H1 (cell line): ENCODE data around the gene CFAP58. TPM values are rescaled to one million over a fixed set of nuclear protein-coding genes. Genes with fewer than 3 reads are reported as not detected.
A peak's percentile ranks its signal among the peaks of the same experiment; 100 is the strongest.

Experiments used
- CTCF ChIA-PET: fragments of 300-600 bp; sonication (Branson Sonifier 250); formaldehyde crosslinking; loops from one replicate; lab custom pipeline; 2021; ENCODE audit not compliant: partially characterized antibody; lab: Charles Lee
- POLR2A ChIA-PET: fragments of 300-600 bp; sonication (Branson Sonifier 250); formaldehyde crosslinking; loops from one replicate; lab custom pipeline; 2021; ENCODE audit warnings: inconsistent platforms; ENCODE audit not compliant: partially characterized antibody; lab: Charles Lee
- DNase-seq, 2 experiments: peaks; one replicate each; pipeline versions ENCODE4 v3.0.0 to v3.0.0-alpha.2; 2010 to 2022; ENCODE audit warnings: low spot score in 2 of 2, low read depth in 1 of 2, mixed read lengths in 1 of 2
- FAIRE-seq: peaks from 2 replicates; lab custom pipeline; 2011; peaks lifted over from hg19 to GRCh38; lab: Jason Lieb, UNC
- H2AFZ ChIP-seq: 2 replicates; pipeline ENCODE4 v1.8.1; 2012; ENCODE audit warnings: low read length, inconsistent platforms
- H2AK5ac ChIP-seq: 2 replicates; pipeline ENCODE4 v1.6.1; 2013; ENCODE audit warnings: low read depth, low read length
- H2BK120ac ChIP-seq: replicated peaks from 2 replicates; pipeline ENCODE3; 2013; ENCODE audit warnings: low read depth, low read length, inconsistent platforms
- H2BK12ac ChIP-seq: 2 replicates; pipeline ENCODE4 v1.6.1; 2013; ENCODE audit warnings: low read depth, low read length
- H2BK15ac ChIP-seq: 2 replicates; pipeline ENCODE4 v1.6.1; 2013; ENCODE audit warnings: low read length
- H2BK20ac ChIP-seq: 2 replicates; pipeline ENCODE4 v1.6.1; 2013; ENCODE audit warnings: low read length
- H2BK5ac ChIP-seq: 2 replicates; pipeline ENCODE4 v1.6.1; 2013; ENCODE audit warnings: low read depth, low read length
- H3K14ac ChIP-seq: 2 replicates; pipeline ENCODE4 v1.6.1; 2013; ENCODE audit warnings: inconsistent platforms; ENCODE audit not compliant: insufficient read length
- H3K18ac ChIP-seq: 2 replicates; pipeline ENCODE4 v1.6.1; 2013; ENCODE audit warnings: low read length; ENCODE audit errors: extremely low read depth
- H3K23ac ChIP-seq: 2 replicates; pipeline ENCODE4 v1.6.1; 2013; ENCODE audit warnings: inconsistent platforms; ENCODE audit not compliant: insufficient read length
- H3K23me2 ChIP-seq: 2 replicates; pipeline ENCODE4 v1.6.1; 2013; ENCODE audit warnings: low read depth, low read length
- H3K27ac ChIP-seq: 2 replicates; pipeline ENCODE4 v1.6.1; 2011; ENCODE audit warnings: low read depth, low read length, inconsistent platforms
- H3K27me3 ChIP-seq, 4 experiments: replicated peaks in 1 of 4; 1 replicate in 1 of 4; 2 replicates in 3 of 4; pipeline versions ENCODE4 v1.6.1 to v1.8.1; 2011 to 2013; ENCODE audit warnings: low read length in 3 of 4, mild to moderate bottlenecking in 3 of 4, inconsistent platforms in 2 of 4, mixed read lengths in 2 of 4, moderate library complexity in 1 of 4; ENCODE audit not compliant: control insufficient read depth in 3 of 4, insufficient read depth in 3 of 4; ENCODE audit errors: extremely low read depth in 1 of 4
- H3K36me3 ChIP-seq, 4 experiments: 2 replicates each; pipeline versions ENCODE4 v1.6.1 to v1.8.1; 2011 to 2013; ENCODE audit warnings: mild to moderate bottlenecking in 4 of 4, low read length in 3 of 4, moderate library complexity in 2 of 4, control low read depth in 1 of 4, inconsistent platforms in 1 of 4; ENCODE audit not compliant: insufficient read depth in 4 of 4, control insufficient read depth in 2 of 4
- H3K4ac ChIP-seq: replicated peaks from 2 replicates; pipeline ENCODE3; 2013; ENCODE audit warnings: low read length, low read depth, mixed read lengths, inconsistent platforms; ENCODE audit not compliant: insufficient read length
- H3K4me1 ChIP-seq, 4 experiments: replicated peaks in 1 of 4; 1 replicate in 1 of 4; 2 replicates in 3 of 4; pipeline versions ENCODE4 v1.6.1 to v1.8.1; 2011 to 2013; ENCODE audit warnings: low read length in 3 of 4, inconsistent platforms in 2 of 4, mixed read lengths in 1 of 4; ENCODE audit not compliant: insufficient read depth in 4 of 4, control insufficient read depth in 3 of 4
- H3K4me2 ChIP-seq, 2 experiments: 2 replicates each; pipeline versions ENCODE4 v1.6.1 to v1.8.1; 2011 to 2013; ENCODE audit warnings: low read depth in 2 of 2, low read length in 2 of 2, control low read depth in 1 of 2, inconsistent platforms in 1 of 2, mild to moderate bottlenecking in 1 of 2; ENCODE audit not compliant: insufficient read depth in 1 of 2
- H3K4me3 ChIP-seq, 4 experiments: fragments of 200-600, 300-600 bp in 1 of 4; sonication (generic), shearing (Covaris generic), sonication (Bioruptor Twin) in 1 of 4; 2 replicates each; pipeline versions ENCODE4 v1.5.1 to v1.8.1; 2011 to 2016; ENCODE audit warnings: low read length in 4 of 4, low read depth in 3 of 4, control low read depth in 2 of 4, inconsistent platforms in 2 of 4, mild to moderate bottlenecking in 2 of 4, mixed read lengths in 1 of 4, moderate library complexity in 1 of 4; ENCODE audit not compliant: insufficient read depth in 2 of 4; ENCODE audit errors: extremely low read depth in 1 of 4
- H3K56ac ChIP-seq: replicated peaks from 2 replicates; pipeline ENCODE3; 2013; ENCODE audit warnings: low read depth, mild to moderate bottlenecking, mixed read lengths, low read length, inconsistent platforms; ENCODE audit not compliant: insufficient read length
- H3K79me1 ChIP-seq: 2 replicates; pipeline ENCODE4 v1.6.1; 2013; ENCODE audit warnings: low read depth, low read length, control low read depth
- H3K79me2 ChIP-seq, 2 experiments: 2 replicates each; pipeline versions ENCODE4 v1.6.1 to v1.8.1; 2012 to 2013; ENCODE audit warnings: low read length in 2 of 2, mild to moderate bottlenecking in 2 of 2, inconsistent platforms in 1 of 2; ENCODE audit not compliant: insufficient read depth in 2 of 2, control insufficient read depth in 1 of 2
- H3K9ac ChIP-seq, 4 experiments: replicated peaks in 1 of 4; 1 replicate in 1 of 4; 2 replicates in 3 of 4; pipeline versions ENCODE4 v1.6.1 to v1.8.1; 2011 to 2013; ENCODE audit warnings: low read depth in 3 of 4, low read length in 3 of 4, control low read depth in 2 of 4, mild to moderate bottlenecking in 2 of 4, moderate library complexity in 2 of 4, inconsistent platforms in 1 of 4; ENCODE audit errors: extremely low read depth in 1 of 4
- H3K9me3 ChIP-seq, 2 experiments: 2 replicates each; pipeline versions ENCODE4 v1.6.1 to v1.8.1; 2012 to 2013; ENCODE audit warnings: mild to moderate bottlenecking in 2 of 2, moderate library complexity in 2 of 2, control low read depth in 1 of 2, inconsistent platforms in 1 of 2, low read depth in 1 of 2, low read length in 1 of 2, mixed read lengths in 1 of 2; ENCODE audit not compliant: insufficient read depth in 2 of 2
- H4K20me1 ChIP-seq, 2 experiments: replicated peaks in 1 of 2; 2 replicates each; pipeline versions ENCODE3 to v1.8.1; 2011 to 2013; ENCODE audit warnings: inconsistent platforms in 2 of 2, low read length in 2 of 2, mild to moderate bottlenecking in 1 of 2; ENCODE audit not compliant: insufficient read depth in 2 of 2, control insufficient read depth in 1 of 2
- H4K5ac ChIP-seq: 2 replicates; pipeline ENCODE4 v1.6.1; 2013; ENCODE audit warnings: low read length, low read depth, mixed read lengths, inconsistent platforms; ENCODE audit not compliant: insufficient read length
- H4K8ac ChIP-seq: 2 replicates; pipeline ENCODE4 v1.8.0; 2013; ENCODE audit warnings: mild to moderate bottlenecking, moderate library complexity, low read length, inconsistent platforms; ENCODE audit not compliant: insufficient read depth; ENCODE audit errors: extremely low read depth
- H4K91ac ChIP-seq: replicated peaks from 2 replicates; pipeline ENCODE3; 2013; ENCODE audit warnings: low read length, mixed read lengths, inconsistent platforms; ENCODE audit not compliant: insufficient read length
- CHD1 ChIP-seq: IDR thresholded peaks from 2 replicates; pipeline ENCODE4 v1.6.1; 2012; ENCODE audit warnings: low read depth, low read length, improper control_type of control experiment
- TCF12 ChIP-seq: IDR thresholded peaks from 2 replicates; pipeline ENCODE4 v1.6.1; 2011; ENCODE audit warnings: low read depth, mild to moderate bottlenecking, low read length
- WGBS, 2 experiments: shearing (Covaris generic) in 1 of 2; methylation state at CpG; one replicate each; pipeline versions ENCODE4 v1.1.6 to v1.1.7; 2013 to 2015; ENCODE audit warnings: low lambda C conversion rate in 2 of 2, mixed read lengths in 2 of 2, inconsistent platforms in 1 of 2, low coverage in 1 of 2, missing lambda C conversion rate in 1 of 2; ENCODE audit not compliant: insufficient replicate concordance in 2 of 2, insufficient coverage in 1 of 2, insufficient read length in 1 of 2; ENCODE audit errors: extremely low coverage in 1 of 2, missing lambda C conversion rate in 1 of 2; 5-methylcytosine and 5-hydroxymethylcytosine counted together
- polyA plus RNA-seq, 7 experiments: library from polyadenylated mRNA; depleted of rRNA in 3 of 7; stranded (reverse) in 5 of 7; unstranded in 2 of 7; fragments of >200 nt in 5 of 7; fragments of 200-250 nt in 2 of 7; gene quantifications; 1 replicate in 5 of 7; 2 replicates in 1 of 7; 4 replicates in 1 of 7; pipeline versions ENCODE4 v1.2.1 to v1.2.3, GENCODE V29; 2011 to 2013; ENCODE audit warnings: missing spikeins in 2 of 7, mixed read lengths in 2 of 7
- total RNA-seq: library from RNA; stranded (reverse); fragmentation: NEBNext Ultra II Directional; extraction: Animal tissue kit (Norgen Biotek cat#: 25700); gene quantifications from 2 replicates; pipeline ENCODE4 v1.2.1, GENCODE V29; 2021
- TF ChIP-seq, protein P1 (sequence below): IDR thresholded peaks from 2 replicates; pipeline ENCODE4 v1.6.1; 2012; ENCODE audit warnings: inconsistent platforms

Gene CFAP58
- total and polyA plus RNA-seq, 2 of the 8 experiments (the other 6 are each of a cell fraction or from before 2014, with no cell fraction given) = 0.32 to 0.71 TPM

DNA sequence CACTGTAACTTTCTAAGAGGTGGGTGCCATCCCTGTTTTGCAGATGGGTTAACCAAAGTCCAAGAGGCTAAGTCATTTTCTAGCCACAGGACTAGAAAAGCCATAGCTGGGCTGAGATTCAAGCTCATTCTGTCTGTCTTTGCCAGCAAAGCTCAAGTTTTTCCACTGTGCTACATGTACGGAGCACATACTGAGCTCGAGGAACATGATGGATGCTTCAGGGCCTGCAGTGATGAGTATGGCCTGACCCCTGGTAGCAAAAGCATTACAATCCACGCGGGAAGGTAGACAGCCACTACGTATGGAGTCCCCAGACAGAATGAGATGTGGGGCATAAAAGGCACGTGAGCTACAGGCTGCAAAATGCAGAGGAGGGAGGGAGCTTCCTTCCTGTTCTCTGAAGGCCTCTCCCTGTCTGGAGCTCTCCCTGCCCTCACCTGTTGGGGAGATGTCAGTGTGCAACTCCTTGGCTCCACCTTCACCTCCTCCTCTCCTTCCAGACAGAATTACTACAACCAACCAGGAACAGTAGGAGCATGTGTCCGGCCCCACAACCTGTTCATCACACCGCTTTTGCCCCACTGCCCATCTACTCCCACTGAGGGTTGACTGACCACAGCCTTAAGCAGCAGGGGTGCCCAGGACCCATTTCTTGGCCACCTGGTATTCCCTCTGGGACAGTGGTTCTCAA is 31.8 kb upstream of the CFAP58 start:
- Histone ChIP-seq H3K23me2 (no peaks in the 10 kb centered on the region), H3K4ac (no peak overlapping the region), H3K79me1 (peaks cover 51% of the 10 kb centered on the region), H3K23ac (no peak overlapping the region), H2AK5ac (peak overlapping the region; percentile 79; the same call in 1 of the 2 replicates), H3K18ac (peak overlapping the region; percentile 60; the same call in 1 of the 2 replicates), H2BK5ac (peak overlapping the region; percentile 49; the same call in 1 of the 2 replicates), H3K56ac (no peak overlapping the region), H4K20me1 (peaks cover 4 to 15% of the 10 kb centered on the region in 2 experiments), H2BK15ac (peak overlapping the region; percentile 3; the same call in 1 of the 2 replicates), H3K27ac (peak overlapping the region; percentile 37), H3K4me3 (peak overlapping the region in 1 of 4 experiments; percentile 14; a peak in 1 of 8 replicates), H2BK20ac (peak overlapping the region; percentile 13; the same call in 1 of the 2 replicates), H2BK120ac (no peak overlapping the region), H4K8ac (no peak overlapping the region), H3K36me3 (no peaks in the 10 kb centered on the region), H3K79me2 (peaks cover 0 to 100% of the 10 kb centered on the region in 2 experiments; a peak in 3 of 4 replicates), H3K27me3 (no peaks in the 10 kb centered on the region), H3K14ac (no peak overlapping the region), H4K5ac (no peak overlapping the region), H3K9me3 (no peaks in the 10 kb centered on the region), H2AFZ (no peak overlapping the region), H2BK12ac (peak overlapping the region; percentile 46; the same call in 1 of the 2 replicates), H3K9ac (no peak overlapping the region), H3K4me1 (peaks cover 10 to 54% (median 42%) of the 10 kb centered on the region in 4 experiments), H4K91ac (peak overlapping the region; percentile 42), H3K4me2 (peak overlapping the region in 1 of 2 experiments; percentile 28; a peak in 1 of 4 replicates)
- POLR2A ChIA-PET = interaction anchor here (0.6 to 3.5 kb wide), 6 partner anchors 10 to 58 kb away, joined by 3 to 19 read pairs (median 4); partner anchors contain the start of gene ITPRIP
- no peak for TF ChIP-seq TCF12
- TF ChIP-seq, protein P1, sequence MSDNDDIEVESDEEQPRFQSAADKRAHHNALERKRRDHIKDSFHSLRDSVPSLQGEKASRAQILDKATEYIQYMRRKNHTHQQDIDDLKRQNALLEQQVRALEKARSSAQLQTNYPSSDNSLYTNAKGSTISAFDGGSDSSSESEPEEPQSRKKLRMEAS = 0 out of 2 replicates have a peak, but pooled peaks have one; percentile 12
- TF ChIP-seq CHD1 = no peak
- CTCF ChIA-PET = interaction anchor here (0.6 to 18.5 kb wide), 17 partner anchors 8 to 258 kb away, joined by 3 to 166 read pairs (median 5); partner anchors contain the start of genes CFAP58 and ITPRIP
- no peak for DNase-seq
- 90% methylated on average over 8 of the region's 8 CpGs; no CpG with 5 or more reads in 1 of the 2 experiments for WGBS, 2 experiments
- no peak for FAIRE-seq
